ENCODE measurements around the gene TUBB. TPM values are rescaled to one million over a fixed set of nuclear protein-coding genes. Genes with fewer than 3 reads are reported as not detected.

The TUBB gene
- total and polyA plus RNA-seq, 2 donors (not counting 3 experiments of a cell fraction or from before 2014, with no cell fraction given), result 1,276 to 1,408 TPM

GRCh38 chr6:30752157-30752927, 32.2 kb downstream of the TUBB start:
- H3K9me1 ChIP-seq (replicated peaks; ENCODE audit: control insufficient read depth, extremely low read depth, insufficient read depth, low read length), result no peaks in the 10 kb centered on the region
- TF ChIP-seq FOS (IDR thresholded peaks at IDR 0.05; ENCODE audit: borderline replicate concordance, insufficient read depth, low read length), result peak; percentile 86
- TF ChIP-seq MAX (IDR thresholded peaks at IDR 0.05; ENCODE audit: insufficient read depth, insufficient read length), result no peak
- peak; percentile 51 for TF ChIP-seq POLR2A (IDR thresholded peaks at IDR 0.05; ENCODE audit: low read depth, low read length)
- peak in 1 of 2 donors; percentile 9 for TF ChIP-seq CTCF (IDR thresholded peaks at IDR 0.05; ENCODE audit: extremely low read depth in 1 of 2, insufficient read depth in 1 of 2, low read depth in 1 of 2, low read length in 2 of 2)
- no peak for TF ChIP-seq MYC (IDR thresholded peaks at IDR 0.05; ENCODE audit: low read depth, low read length)
- TF ChIP-seq POLR2AphosphoS5 (IDR thresholded peaks at IDR 0.05; ENCODE audit: insufficient read depth, low read depth, low read length), result peak; percentile 86
- peak; percentile 37 for TF ChIP-seq GATA2 (IDR thresholded peaks at IDR 0.05; ENCODE audit: insufficient read depth, insufficient read length, low read depth, low read length)
- TF ChIP-seq EZH2 (IDR thresholded peaks at IDR 0.05; ENCODE audit: borderline replicate concordance, low read depth, low read length, severe bottlenecking), result no peak
- peak; percentile 83 for TF ChIP-seq JUN (IDR thresholded peaks at IDR 0.05; ENCODE audit: borderline replicate concordance, insufficient read depth, insufficient read length, low read depth)
- BruUV-seq (replicated peaks), result no TSS peak
- dilution Hi-C loops (cut with MboI; ENCODE audit: extremely low pct_ligation_motif_present, low sequenced_read_pairs) (no loop called here), intact Hi-C loops (cut with micrococcal nuclease) (loop anchor here (1.0 kb wide), 5 partner anchors 8 to 62 kb away; partner anchors contain the start of gene IER3)
- peaks cover 54% of the 10 kb centered on the region for H3K4me1 ChIP-seq (ENCODE audit: control insufficient read depth, extremely low read depth, insufficient read depth, low read length)
- FAIRE-seq, result peak; percentile 97
- H3K9ac ChIP-seq (replicated peaks; ENCODE audit: extremely low read depth, insufficient read depth, low read length), result peak overlapping the region; percentile 72
- no peaks in the 10 kb centered on the region for H3K27me3 ChIP-seq (ENCODE audit: control insufficient read depth in 2 of 2, insufficient read depth in 2 of 2, low read length in 2 of 2)
- H4K20me1 ChIP-seq (replicated peaks; ENCODE audit: control insufficient read depth, extremely low read depth, insufficient read depth, low read length), result no peaks in the 10 kb centered on the region
- H3K4me2 ChIP-seq (ENCODE audit: insufficient read depth, low read length), result no peak overlapping the region
- H3K27ac ChIP-seq (ENCODE audit: insufficient read depth, low read depth, low read length), result peak overlapping the region; percentile 96
- DNase-seq (ENCODE audit: low read depth, low spot score), result peak; percentile 99
- ChIA-PET CTCF (interaction anchor here (0.8 to 1.6 kb wide), 20 partner anchors 9 to 328 kb away, joined by 3 to 14 read pairs (median 5); partner anchors contain the start of gene FLOT1), POLR2A (interaction anchor here (0.6 to 1.3 kb wide), 9 partner anchors 8 to 48 kb away, joined by 3 to 25 read pairs (median 5); partner anchors contain the start of genes FLOT1 and IER3)
- H3K9me3 ChIP-seq (replicated peaks; ENCODE audit: control insufficient read depth, insufficient read depth, low read length), result no peaks in the 10 kb centered on the region
- H3K4me3 ChIP-seq (replicated peaks in 1 of 3; ENCODE audit: insufficient read depth in 1 of 3, low read depth in 1 of 3, low read length in 3 of 3), result no peak overlapping the region
- H3K79me2 ChIP-seq (ENCODE audit: control insufficient read depth, insufficient read depth, low read length), result no peaks in the 10 kb centered on the region
- no peaks in the 10 kb centered on the region for H3K36me3 ChIP-seq (ENCODE audit: control insufficient read depth in 2 of 2, extremely low read depth in 1 of 2, insufficient read depth in 2 of 2, low read length in 2 of 2)
- H2AFZ ChIP-seq (ENCODE audit: low read depth, low read length), result no peak overlapping the region
